OCI-LY3 (cell line): ENCODE data around the gene ZFTA.

ENCODE experiments used
- H2AFZ ChIP-seq: fragments of 200-600, 300-600 bp; shearing (Covaris generic); 2 replicates; pipeline ENCODE4 v1.6.0; 2014; ENCODE audit warnings: antibody characterized with exemption, low read depth, low read length
- H3K27ac ChIP-seq: fragments of 200-600, 300-600 bp; sonication (generic); 2 replicates; pipeline ENCODE4 v1.5.1; 2014; ENCODE audit warnings: mild to moderate bottlenecking, low read length, moderate library complexity, mixed read lengths
- H3K27me3 ChIP-seq: fragments of 200-600, 300-600 bp; sonication (generic); 2 replicates; pipeline ENCODE4 v1.6.1; 2014; ENCODE audit warnings: low read depth, low read length, mixed read lengths
- H3K36me3 ChIP-seq: fragments of 200-600, 300-600 bp; sonication (generic); replicated peaks from 2 replicates; pipeline ENCODE3; 2014; ENCODE audit warnings: low read depth, low read length, mixed read lengths
- H3K4me1 ChIP-seq: fragments of 300-600, 200-600 bp; sonication (generic); 2 replicates; pipeline ENCODE4 v1.6.1; 2014; ENCODE audit warnings: low read length, mixed read lengths
- H3K4me2 ChIP-seq: fragments of 200-600, 300-600 bp; sonication (generic); 2 replicates; pipeline ENCODE4 v1.6.1; 2014; ENCODE audit warnings: low read length, mixed read lengths
- H3K4me3 ChIP-seq: fragments of 300-600, 200-600 bp; sonication (generic); 2 replicates; pipeline ENCODE4 v1.5.1; 2014; ENCODE audit warnings: antibody characterized with exemption, mild to moderate bottlenecking, low read length, moderate library complexity
- H3K79me2 ChIP-seq: fragments of 300-600, 200-600 bp; shearing (Covaris generic); 2 replicates; pipeline ENCODE4 v1.6.1; 2014; ENCODE audit warnings: mild to moderate bottlenecking, low read length, mixed read lengths
- H3K9ac ChIP-seq: fragments of 300-600, 200-600 bp; shearing (Covaris generic); 2 replicates; pipeline ENCODE4 v1.6.0; 2014; ENCODE audit warnings: mild to moderate bottlenecking, low read length, moderate library complexity
- H3K9me3 ChIP-seq: fragments of 200-600, 300-600 bp; shearing (Covaris generic); 2 replicates; pipeline ENCODE4 v1.6.1; 2014; ENCODE audit warnings: low read length, mixed read lengths; ENCODE audit not compliant: insufficient read depth
- H4K20me1 ChIP-seq: fragments of 200-600, 300-600 bp; sonication (generic); 2 replicates; pipeline ENCODE4 v1.6.1; 2016; ENCODE audit warnings: low read length, mixed read lengths; ENCODE audit not compliant: insufficient read depth
- CTCF ChIP-seq: fragments of 200-600, 300-600 bp; sonication (generic); IDR thresholded peaks from 2 replicates; pipeline ENCODE4 v1.5.1; 2014; ENCODE audit warnings: antibody characterized with exemption, low read length, low read depth
- EZH2phosphoT487 ChIP-seq: fragments of 200-600 bp; shearing (Covaris generic); IDR thresholded peaks from 2 replicates; pipeline ENCODE4 v1.6.1; 2018; ENCODE audit warnings: antibody characterized with exemption, mixed run types, low read depth

ZFTA gene

GRCh38 chr11:63805844-63806415 is 37.4 kb upstream of the ZFTA start:
- no peaks in the 10 kb centered on the region for H3K36me3 ChIP-seq
- H3K9me3 ChIP-seq = no peaks in the 10 kb centered on the region
- no peak for TF ChIP-seq CTCF
- TF ChIP-seq EZH2phosphoT487 = no peak
- H3K4me3 ChIP-seq = no peak overlapping the region
- H3K4me1 ChIP-seq = no peaks in the 10 kb centered on the region
- no peak overlapping the region for H3K27ac ChIP-seq
- no peak overlapping the region for H2AFZ ChIP-seq
- H3K4me2 ChIP-seq = no peak overlapping the region
- H3K79me2 ChIP-seq = no peaks in the 10 kb centered on the region
- no peak overlapping the region for H3K9ac ChIP-seq
- H3K27me3 ChIP-seq = peaks cover 3% of the 10 kb centered on the region
- H4K20me1 ChIP-seq = no peaks in the 10 kb centered on the region

GRCh38 chr11:63804259-63804658 is 35.7 kb upstream of the ZFTA start:
- Histone ChIP-seq H3K9ac (no peak overlapping the region), H2AFZ (no peak overlapping the region), H3K4me2 (no peak overlapping the region)

GRCh38 chr11:63802637-63803414 is 34.3 kb upstream of the ZFTA start:
- Histone ChIP-seq H2AFZ (no peak overlapping the region), H3K9ac (no peak overlapping the region), H3K4me2 (no peak overlapping the region), H3K9me3 (no peaks in the 10 kb centered on the region), H3K4me1 (no peaks in the 10 kb centered on the region), H3K36me3 (no peaks in the 10 kb centered on the region), H3K27ac (no peak overlapping the region), H3K79me2 (no peaks in the 10 kb centered on the region), H3K27me3 (peaks cover 3% of the 10 kb centered on the region), H3K4me3 (no peak overlapping the region), H4K20me1 (no peaks in the 10 kb centered on the region)
- TF ChIP-seq EZH2phosphoT487 (no peak), CTCF (no peak)

More at GRCh38 chr11:63804259-63804658, 35.7 kb upstream of the ZFTA start:
- no peaks in the 10 kb centered on the region for H3K9me3 ChIP-seq
- peaks cover 3% of the 10 kb centered on the region for H3K27me3 ChIP-seq
- no peaks in the 10 kb centered on the region for H3K4me1 ChIP-seq
- no peaks in the 10 kb centered on the region for H3K79me2 ChIP-seq
- TF ChIP-seq CTCF (no peak), EZH2phosphoT487 (no peak)
- no peaks in the 10 kb centered on the region for H4K20me1 ChIP-seq
- no peak overlapping the region for H3K27ac ChIP-seq
- no peak overlapping the region for H3K4me3 ChIP-seq
- no peaks in the 10 kb centered on the region for H3K36me3 ChIP-seq

GRCh38 chr11:63800921-63801320 is 32.3 kb upstream of the ZFTA start:
- Histone ChIP-seq H3K79me2 (no peaks in the 10 kb centered on the region), H3K36me3 (no peaks in the 10 kb centered on the region), H3K4me1 (no peaks in the 10 kb centered on the region), H3K4me2 (no peak overlapping the region), H2AFZ (no peak overlapping the region), H3K27me3 (peaks cover 3% of the 10 kb centered on the region), H3K4me3 (no peak overlapping the region), H4K20me1 (no peaks in the 10 kb centered on the region), H3K27ac (no peak overlapping the region), H3K9ac (no peak overlapping the region), H3K9me3 (no peaks in the 10 kb centered on the region)
- no peak for TF ChIP-seq CTCF
- TF ChIP-seq EZH2phosphoT487 = no peak
